NCI-H226 (cell line): ENCODE measurements around the gene ZAR1L.

ENCODE experiments used
- DNase-seq: peaks from one replicate; pipeline ENCODE4 v3.0.0-alpha.2; 2015

The ZAR1L gene

GRCh38 chr13:32300406-32300805, 14.8 kb downstream of the ZAR1L start:
- DNase-seq = no peak

- no peak for DNase-seq
Measured at GRCh38 chr13:32299893-32300292, 15.3 kb downstream of the ZAR1L start.

GRCh38 chr13:32298695-32299094, 16.5 kb downstream of the ZAR1L start:
- no peak for DNase-seq

- no peak for DNase-seq
Measured at GRCh38 chr13:32297206-32297605, 18.0 kb downstream of the ZAR1L start.

- DNase-seq = no peak
Measured at GRCh38 chr13:32285633-32285965, 29.6 kb downstream of the ZAR1L start.

- peak; percentile 12 for DNase-seq
Measured at GRCh38 chr13:32284927-32285632, 30.1 kb downstream of the ZAR1L start.

GRCh38 chr13:32282096-32282711, 33.0 kb downstream of the ZAR1L start:
- no peak for DNase-seq

- no peak for DNase-seq
Measured at GRCh38 chr13:32281096-32281495, 34.1 kb downstream of the ZAR1L start.

GRCh38 chr13:32278426-32278825, 36.7 kb downstream of the ZAR1L start:
- no peak for DNase-seq

- no peak for DNase-seq
Measured at GRCh38 chr13:32277839-32278238, 37.3 kb downstream of the ZAR1L start.

GRCh38 chr13:32272021-32272683, 43.0 kb downstream of the ZAR1L start:
- DNase-seq = no peak

- no peak for DNase-seq
Measured at GRCh38 chr13:32267836-32268439, 47.2 kb downstream of the ZAR1L start.

GRCh38 chr13:32266130-32266529, 49.0 kb downstream of the ZAR1L start:
- DNase-seq = no peak

GRCh38 chr13:32265726-32266125, 49.4 kb downstream of the ZAR1L start:
- DNase-seq = no peak

- DNase-seq = peak; percentile 9
Measured at GRCh38 chr13:32264407-32264806, 50.8 kb downstream of the ZAR1L start.

GRCh38 chr13:32262619-32263018, 52.5 kb downstream of the ZAR1L start:
- DNase-seq = no peak

- DNase-seq = no peak
Measured at GRCh38 chr13:32262165-32262564, 53.0 kb downstream of the ZAR1L start.

- DNase-seq = peak; percentile 82
Measured at GRCh38 chr13:32261567-32261966, 53.6 kb downstream of the ZAR1L start.

GRCh38 chr13:32259116-32259515, 56.0 kb downstream of the ZAR1L start:
- DNase-seq = no peak

- no peak for DNase-seq
Measured at GRCh38 chr13:32257649-32258048, 57.5 kb downstream of the ZAR1L start.

- DNase-seq = no peak
Measured at GRCh38 chr13:32256243-32256642, 58.9 kb downstream of the ZAR1L start.

GRCh38 chr13:32255724-32256109, 59.4 kb downstream of the ZAR1L start:
- DNase-seq = no peak

- DNase-seq = no peak
Measured at GRCh38 chr13:32254916-32255723, 60.0 kb downstream of the ZAR1L start.
